ENCODE results near the gene ESR1.

Gene ESR1

DNA sequence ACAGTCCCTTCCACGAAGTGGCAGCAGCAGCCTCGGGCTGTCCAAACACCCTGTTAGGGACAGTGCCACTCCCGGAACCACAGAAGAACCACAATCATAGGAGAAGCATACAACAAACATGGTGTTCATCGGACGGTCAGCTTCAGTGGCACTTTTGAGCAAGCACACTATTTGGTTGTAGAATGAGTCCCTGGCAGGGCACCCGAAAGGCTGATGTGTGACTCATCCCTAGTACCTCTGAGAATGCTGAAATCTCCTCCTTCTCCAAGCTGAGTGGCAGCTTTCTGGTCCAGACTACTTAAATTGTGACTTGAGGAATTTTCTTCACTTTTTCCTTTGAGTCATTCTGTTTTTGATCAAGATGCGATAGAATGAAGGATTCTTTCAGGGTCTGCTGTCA lies 282.5 kb downstream of the ESR1 start:
- DNase-seq (ENCODE audit: extremely low read depth in 1 of 2, low read depth in 1 of 2): no peak

DNA sequence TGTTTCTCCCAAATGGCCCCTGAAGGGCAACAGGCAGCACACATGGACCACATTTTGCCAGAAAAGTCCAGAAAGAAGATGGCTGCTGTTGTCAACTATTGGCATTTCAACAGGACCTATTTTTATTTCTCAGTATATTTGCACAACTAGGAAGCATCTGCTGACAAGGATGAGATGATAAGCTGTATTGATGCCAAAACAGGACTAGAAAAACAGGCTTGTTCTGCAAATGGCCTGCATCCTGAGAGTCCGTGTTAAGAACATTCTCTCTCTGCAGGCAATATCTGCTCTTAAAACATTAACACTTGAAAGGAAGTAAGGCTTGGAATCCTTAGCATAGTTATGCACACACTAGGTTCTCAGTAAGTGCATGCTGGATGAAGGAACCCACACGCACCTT lies 283.7 kb downstream of the ESR1 start:
- no peak for DNase-seq (ENCODE audit: extremely low read depth in 1 of 2, low read depth in 1 of 2)

- DNase-seq (ENCODE audit: extremely low read depth in 1 of 2, low read depth in 1 of 2): no peak
Measured at GRCh38 chr6:152091851-152092341, 284.4 kb downstream of the ESR1 start.

DNA sequence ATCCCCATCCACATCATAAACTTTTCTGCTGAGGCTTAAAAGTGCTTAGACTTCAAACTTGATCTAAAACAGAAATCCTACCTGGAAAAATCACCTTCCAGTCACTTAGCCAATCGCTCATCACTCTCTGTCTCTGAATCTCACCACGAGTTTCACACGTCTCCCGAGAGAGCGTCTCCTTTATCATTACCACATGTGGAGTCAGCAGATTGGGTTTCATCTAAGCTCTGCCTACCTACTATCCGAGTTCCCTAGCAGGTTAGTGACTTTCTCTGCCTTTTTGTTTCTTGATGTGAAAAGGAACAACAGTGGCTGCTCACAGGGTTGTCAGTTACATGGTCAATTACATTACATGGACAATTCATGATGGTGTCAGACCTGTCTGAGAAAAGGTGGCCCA lies 286.2 kb downstream of the ESR1 start:
- DNase-seq (ENCODE audit: extremely low read depth in 1 of 2, low read depth in 1 of 2): no peak

DNA sequence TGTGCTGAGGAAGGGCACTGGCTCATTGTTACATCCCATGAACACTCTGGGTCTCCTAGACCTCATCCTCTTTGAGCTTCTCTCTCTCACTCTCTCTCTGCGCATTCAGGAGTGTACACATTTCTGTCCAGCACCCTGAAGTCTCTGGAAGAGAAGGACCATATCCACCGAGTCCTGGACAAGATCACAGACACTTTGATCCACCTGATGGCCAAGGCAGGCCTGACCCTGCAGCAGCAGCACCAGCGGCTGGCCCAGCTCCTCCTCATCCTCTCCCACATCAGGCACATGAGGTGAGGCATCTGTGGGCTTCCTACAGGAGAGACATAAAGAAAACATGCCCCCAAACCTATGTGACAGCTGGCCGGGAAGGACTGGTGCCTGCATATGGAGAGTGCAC lies 286.8 kb downstream of the ESR1 start:
- DNase-seq (ENCODE audit: extremely low read depth in 1 of 2, low read depth in 1 of 2): no peak

GRCh38 chr6:152094992-152095592 lies 287.6 kb downstream of the ESR1 start:
- DNase-seq (ENCODE audit: extremely low read depth in 1 of 2, low read depth in 1 of 2): no peak

- DNase-seq (ENCODE audit: extremely low read depth in 1 of 2, low read depth in 1 of 2): no peak
Measured at GRCh38 chr6:152096863-152097496, 289.5 kb downstream of the ESR1 start.

GRCh38 chr6:152098683-152099082 lies 291.2 kb downstream of the ESR1 start:
- no peak for DNase-seq (ENCODE audit: extremely low read depth in 1 of 2, low read depth in 1 of 2)

DNA sequence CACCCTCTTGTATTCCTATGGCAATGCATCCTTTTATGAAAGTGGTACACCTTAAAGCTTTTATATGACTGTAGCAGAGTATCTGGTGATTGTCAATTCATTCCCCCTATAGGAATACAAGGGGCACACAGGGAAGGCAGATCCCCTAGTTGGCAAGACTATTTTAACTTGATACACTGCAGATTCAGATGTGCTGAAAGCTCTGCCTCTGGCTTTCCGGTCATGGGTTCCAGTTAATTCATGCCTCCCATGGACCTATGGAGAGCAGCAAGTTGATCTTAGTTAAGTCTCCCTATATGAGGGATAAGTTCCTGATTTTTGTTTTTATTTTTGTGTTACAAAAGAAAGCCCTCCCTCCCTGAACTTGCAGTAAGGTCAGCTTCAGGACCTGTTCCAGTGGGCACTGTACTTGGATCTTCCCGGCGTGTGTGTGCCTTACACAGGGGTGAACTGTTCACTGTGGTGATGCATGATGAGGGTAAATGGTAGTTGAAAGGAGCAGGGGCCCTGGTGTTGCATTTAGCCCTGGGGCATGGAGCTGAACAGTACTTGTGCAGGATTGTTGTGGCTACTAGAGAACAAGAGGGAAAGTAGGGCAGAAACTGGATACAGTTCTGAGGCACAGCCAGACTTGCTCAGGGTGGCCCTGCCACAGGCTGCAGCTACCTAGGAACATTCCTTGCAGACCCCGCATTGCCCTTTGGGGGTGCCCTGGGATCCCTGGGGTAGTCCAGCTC lies 292.1 kb downstream of the ESR1 start:
- no peak for DNase-seq (ENCODE audit: extremely low read depth in 1 of 2, low read depth in 1 of 2)

DNA sequence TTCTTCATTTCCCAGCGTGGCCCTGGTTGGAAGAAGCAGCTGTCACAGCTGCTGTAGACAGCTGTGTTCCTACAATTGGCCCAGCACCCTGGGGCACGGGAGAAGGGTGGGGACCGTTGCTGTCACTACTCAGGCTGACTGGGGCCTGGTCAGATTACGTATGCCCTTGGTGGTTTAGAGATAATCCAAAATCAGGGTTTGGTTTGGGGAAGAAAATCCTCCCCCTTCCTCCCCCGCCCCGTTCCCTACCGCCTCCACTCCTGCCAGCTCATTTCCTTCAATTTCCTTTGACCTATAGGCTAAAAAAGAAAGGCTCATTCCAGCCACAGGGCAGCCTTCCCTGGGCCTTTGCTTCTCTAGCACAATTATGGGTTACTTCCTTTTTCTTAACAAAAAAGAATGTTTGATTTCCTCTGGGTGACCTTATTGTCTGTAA lies 292.7 kb downstream of the ESR1 start:
- no peak for DNase-seq (ENCODE audit: extremely low read depth in 1 of 2, low read depth in 1 of 2)

- no peak for DNase-seq (ENCODE audit: extremely low read depth in 1 of 2, low read depth in 1 of 2)
Measured at GRCh38 chr6:152107973-152108372, 300.5 kb downstream of the ESR1 start.

GRCh38 chr6:152110886-152111820 lies 303.7 kb downstream of the ESR1 start:
- DNase-seq (ENCODE audit: extremely low read depth in 1 of 2, low read depth in 1 of 2): no peak

GRCh38 chr6:152112491-152113261 lies 305.2 kb downstream of the ESR1 start:
- no peak for DNase-seq (ENCODE audit: extremely low read depth in 1 of 2, low read depth in 1 of 2)

DNA sequence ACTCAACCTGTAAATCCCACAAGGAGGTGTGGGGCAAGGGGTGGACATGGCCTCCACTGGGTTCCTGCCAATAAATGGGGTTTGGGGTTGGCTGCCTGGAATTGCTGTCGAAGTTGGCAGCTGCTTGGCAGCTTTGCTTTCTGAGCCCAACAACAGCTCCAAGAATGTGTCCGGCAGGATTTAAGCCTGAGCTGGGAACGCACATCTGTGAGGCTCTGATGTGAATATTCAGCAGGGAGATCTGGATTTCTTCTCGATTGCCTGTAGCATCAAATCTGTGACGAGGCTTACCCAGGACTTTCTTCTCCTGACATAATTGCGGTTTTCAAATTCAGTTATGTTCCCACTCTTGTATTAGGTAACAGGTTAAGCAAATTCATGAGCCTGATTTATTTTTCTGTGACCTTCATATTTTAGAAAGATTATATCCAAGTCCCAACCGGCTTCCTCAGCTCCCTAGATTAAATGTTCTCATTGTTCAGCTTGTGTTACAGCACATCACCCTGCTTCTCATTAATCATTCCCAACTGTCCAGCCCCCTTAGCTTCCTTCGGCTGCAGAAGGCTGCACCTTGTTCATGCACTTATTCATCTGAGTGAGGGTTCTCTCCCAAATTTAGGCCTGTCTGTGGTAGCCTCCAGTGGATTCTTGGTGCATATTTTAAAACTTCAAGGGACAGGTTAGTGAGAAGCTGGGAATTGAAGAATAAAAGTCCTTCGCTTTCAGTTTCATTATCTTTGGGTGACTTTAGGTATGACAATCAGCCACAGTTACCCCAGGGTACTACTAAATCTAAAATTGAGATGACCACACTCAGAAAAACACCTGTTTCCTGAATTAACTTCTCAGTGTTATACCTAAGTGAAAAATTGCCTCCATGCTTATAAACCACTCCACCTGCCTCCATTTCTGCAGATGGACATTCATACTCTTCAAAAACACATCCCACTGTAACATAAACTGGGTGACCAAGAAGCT lies 310.0 kb downstream of the ESR1 start:
- DNase-seq (ENCODE audit: extremely low read depth in 1 of 2, low read depth in 1 of 2): no peak

- no peak for DNase-seq (ENCODE audit: extremely low read depth in 1 of 2, low read depth in 1 of 2)
Measured at GRCh38 chr6:152118224-152118623, 310.7 kb downstream of the ESR1 start.

DNA sequence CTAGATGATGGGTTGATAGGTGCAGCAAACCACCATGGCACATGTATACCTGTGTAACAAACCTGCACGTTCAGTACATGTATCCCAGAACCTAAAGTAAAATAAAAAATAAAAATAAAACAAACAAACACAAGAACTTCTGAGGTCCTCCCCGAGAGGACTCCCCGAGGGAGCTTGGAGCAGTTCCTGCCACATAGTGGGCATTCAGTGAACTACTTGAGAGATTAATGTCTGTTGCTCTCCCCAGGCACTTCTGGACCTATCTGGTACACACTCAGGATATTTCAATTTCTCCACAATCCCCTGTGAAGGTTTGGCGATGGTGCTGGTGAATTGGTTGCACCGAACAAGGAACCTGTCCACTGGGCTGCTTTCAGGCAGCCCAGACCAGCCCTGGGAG lies 311.2 kb downstream of the ESR1 start:
- DNase-seq (ENCODE audit: extremely low read depth in 1 of 2, low read depth in 1 of 2): no peak

DNA sequence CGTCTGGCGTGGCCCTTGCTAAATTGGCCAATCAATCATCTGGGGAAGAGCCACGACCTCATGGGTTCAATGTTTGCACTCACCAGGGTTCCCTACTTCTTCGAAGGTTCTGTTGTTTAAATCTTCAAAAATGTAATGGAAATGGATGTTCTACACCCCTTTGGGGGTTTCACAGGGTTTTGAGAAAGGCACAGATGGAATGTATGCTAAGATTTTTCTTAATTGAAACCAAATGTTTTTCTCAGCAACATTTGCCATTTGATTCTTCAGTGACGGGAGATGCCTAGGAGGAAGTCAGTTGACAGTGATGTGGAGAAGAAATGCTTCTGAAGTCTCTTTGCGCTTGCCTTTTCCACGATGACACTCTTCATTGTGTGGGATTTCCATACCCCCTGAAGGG lies 312.3 kb downstream of the ESR1 start:
- no peak for DNase-seq (ENCODE audit: extremely low read depth in 1 of 2, low read depth in 1 of 2)

- DNase-seq (ENCODE audit: extremely low read depth in 1 of 2, low read depth in 1 of 2): no peak
Measured at GRCh38 chr6:152121910-152122309, 314.4 kb downstream of the ESR1 start.

- no peak for DNase-seq (ENCODE audit: extremely low read depth in 1 of 2, low read depth in 1 of 2)
Measured at GRCh38 chr6:152122434-152122833, 315.0 kb downstream of the ESR1 start.
